ENCODE measurements around the gene RADIL.
"Not testable (repeated sequence)": the region's sequence is repeated elsewhere in the genome, so short reads cannot be mapped to it uniquely, and the experiment has no call there.

The RADIL gene

DNA sequence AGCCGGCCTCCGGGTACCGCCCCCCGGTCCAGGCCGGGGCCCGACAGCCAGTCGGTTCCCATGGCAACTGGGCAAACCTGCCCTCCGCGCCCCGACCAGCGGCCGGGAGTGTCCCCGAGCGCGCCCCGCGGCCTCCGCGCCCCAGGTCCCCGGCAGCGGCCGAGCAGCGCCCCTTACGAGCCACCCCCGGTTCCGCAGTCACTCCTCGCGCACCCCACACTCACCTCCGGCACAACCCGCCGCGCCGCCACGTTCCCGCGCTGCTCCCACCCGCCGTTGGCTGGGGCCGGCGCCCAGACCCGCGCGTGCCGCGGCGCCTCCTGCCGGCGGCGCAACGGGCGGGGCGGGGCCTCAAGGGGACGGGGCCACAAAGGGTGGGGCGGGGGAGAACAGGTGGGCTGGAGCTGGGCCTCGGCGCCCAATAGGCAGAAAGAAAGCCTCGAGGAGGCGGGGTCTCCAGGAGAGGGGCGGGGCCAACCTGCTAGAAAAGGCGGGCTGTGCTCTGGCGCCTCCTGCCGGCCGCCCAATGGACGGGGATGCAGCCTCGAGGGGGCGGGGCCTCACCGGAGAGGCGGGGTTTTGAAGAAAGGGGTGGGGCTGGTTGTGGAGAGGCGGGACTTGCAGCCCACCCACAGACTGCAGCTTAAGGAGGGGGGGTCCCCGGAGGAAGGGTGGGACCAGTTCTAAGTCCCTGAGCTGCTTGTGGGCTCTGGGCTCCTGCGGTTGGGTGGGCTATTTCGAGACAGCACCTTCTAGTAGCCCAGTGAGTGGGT, at the start of gene RADIL:
Gene RADIL (minus strand): TSS at position 345 of the 773 bp plus-strand sequence. CDS start 5,577 bp downstream, outside the sequence.
- peak; percentile 60 to 68 for DNase-seq (ENCODE audit: low read depth in 2 of 2, low spot score in 1 of 2)

DNA sequence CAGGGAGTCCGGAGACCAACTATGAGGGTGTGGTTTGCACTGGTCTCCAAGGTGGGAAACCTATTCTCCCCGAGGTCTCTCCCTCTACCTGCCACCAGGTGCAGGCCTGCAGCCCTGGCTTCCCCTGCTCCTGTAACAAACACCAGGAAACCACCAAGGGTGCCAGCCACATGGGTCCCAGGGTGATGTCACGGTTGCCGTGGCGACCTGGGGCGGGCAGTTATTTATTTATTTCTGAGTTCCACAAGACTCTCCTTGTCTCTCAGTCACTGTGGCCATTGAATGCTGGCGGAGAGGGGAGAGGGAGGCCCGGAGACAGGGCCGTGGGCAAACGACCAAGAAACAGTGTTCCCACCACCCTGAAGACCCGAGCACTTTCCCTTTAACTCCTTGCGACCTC, 48.4 kb upstream of the RADIL start:
- DNase-seq (ENCODE audit: low read depth in 2 of 2, low spot score in 1 of 2) = no peak

GRCh38 chr7:4929005-4929404, 45.5 kb upstream of the RADIL start:
- no peak for DNase-seq (ENCODE audit: low read depth in 2 of 2, low spot score in 1 of 2)

DNA sequence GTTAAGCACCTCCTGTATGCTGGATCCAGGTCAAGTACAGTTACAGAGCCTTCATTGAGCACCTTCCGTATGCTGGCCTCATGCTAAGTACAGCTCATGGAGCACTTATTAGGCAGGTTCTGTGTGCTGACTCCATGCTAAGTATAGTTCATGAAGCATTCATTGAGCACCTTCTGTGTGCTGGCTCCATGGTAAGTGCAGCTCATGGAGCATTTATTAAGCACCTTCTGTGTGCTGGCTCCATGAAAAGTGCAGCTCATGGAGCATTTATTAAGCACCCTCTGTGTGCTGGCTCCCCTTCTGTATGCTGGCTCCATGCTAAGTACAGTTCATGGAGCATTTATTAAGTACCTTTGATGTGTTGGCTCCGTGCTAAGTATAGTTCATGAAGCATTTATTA, 44.9 kb upstream of the RADIL start:
- no peak for DNase-seq (ENCODE audit: low read depth in 2 of 2, low spot score in 1 of 2)

- no peak for DNase-seq (ENCODE audit: low read depth in 2 of 2, low spot score in 1 of 2)
These were observed 36.7 kb upstream of the RADIL start for GRCh38 chr7:4919969-4920766.

- DNase-seq (ENCODE audit: low read depth in 2 of 2, low spot score in 1 of 2) = no peak
These were observed 32.6 kb upstream of the RADIL start for GRCh38 chr7:4916113-4916512.

DNA sequence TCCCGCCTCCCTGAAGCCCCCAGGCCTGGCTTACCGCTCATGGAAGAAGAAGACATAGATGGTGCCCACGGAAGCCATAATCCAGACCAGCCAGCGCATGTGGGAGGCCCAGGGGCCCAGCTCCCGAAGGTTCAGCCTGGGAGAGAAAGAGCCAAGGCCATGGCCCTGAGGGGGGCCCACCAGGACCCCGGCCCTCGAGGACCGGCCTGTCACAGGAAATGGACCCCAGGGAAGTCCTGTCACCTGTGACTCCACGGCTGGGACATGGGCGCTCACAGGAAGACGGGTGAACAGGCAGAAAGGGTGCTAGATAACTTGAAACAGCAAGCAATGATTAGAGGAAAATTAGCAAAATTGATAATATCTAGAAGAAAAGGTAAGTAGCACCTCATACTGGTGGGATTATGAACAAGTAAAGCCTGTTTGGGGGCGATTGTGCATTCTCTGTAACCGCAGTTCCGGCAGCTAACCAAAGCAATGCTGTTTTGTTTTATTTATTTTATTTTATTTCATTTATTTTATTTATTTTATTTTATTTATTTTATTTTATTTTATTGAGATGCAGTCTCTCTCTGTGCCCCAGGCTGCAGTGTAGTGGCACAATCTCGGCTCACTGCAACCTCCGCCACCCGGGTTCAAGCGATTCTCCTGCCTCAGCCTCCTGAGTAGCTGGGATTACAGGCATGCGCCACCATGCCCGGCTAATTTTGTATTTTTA, 27.8 kb upstream of the RADIL start:
- no peak for DNase-seq (ENCODE audit: low read depth in 2 of 2, low spot score in 1 of 2)

GRCh38 chr7:4906682-4907081, 23.2 kb upstream of the RADIL start:
- no peak for DNase-seq (ENCODE audit: low read depth in 2 of 2, low spot score in 1 of 2)

DNA sequence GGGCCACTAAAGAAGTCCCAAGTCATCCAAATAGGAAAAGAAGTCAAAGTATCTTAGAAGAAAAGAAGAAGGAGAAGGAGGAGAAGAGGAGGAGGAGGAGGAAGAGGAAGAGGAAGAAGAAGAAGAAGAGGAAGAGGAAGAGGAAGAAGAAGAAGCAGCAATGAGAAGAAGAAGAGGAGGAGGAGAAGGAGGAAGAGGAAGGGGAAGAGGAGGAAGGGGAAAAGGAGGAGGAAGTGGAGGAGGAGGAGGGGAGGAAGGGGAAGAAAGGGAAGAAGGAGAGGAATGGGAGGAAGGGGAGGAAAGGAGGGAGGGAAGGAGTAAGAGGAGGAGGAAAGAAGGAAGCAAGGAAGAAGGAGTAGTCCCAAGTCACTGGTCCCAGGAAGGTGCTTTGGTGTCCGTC, 21.7 kb upstream of the RADIL start:
- DNase-seq (ENCODE audit: low read depth in 2 of 2, low spot score in 1 of 2) = no peak

GRCh38 chr7:4904346-4904745, 20.8 kb upstream of the RADIL start:
- no peak for DNase-seq (ENCODE audit: low read depth in 2 of 2, low spot score in 1 of 2)

GRCh38 chr7:4895766-4896165, 12.2 kb upstream of the RADIL start:
- no peak for DNase-seq (ENCODE audit: low read depth in 2 of 2, low spot score in 1 of 2)

DNA sequence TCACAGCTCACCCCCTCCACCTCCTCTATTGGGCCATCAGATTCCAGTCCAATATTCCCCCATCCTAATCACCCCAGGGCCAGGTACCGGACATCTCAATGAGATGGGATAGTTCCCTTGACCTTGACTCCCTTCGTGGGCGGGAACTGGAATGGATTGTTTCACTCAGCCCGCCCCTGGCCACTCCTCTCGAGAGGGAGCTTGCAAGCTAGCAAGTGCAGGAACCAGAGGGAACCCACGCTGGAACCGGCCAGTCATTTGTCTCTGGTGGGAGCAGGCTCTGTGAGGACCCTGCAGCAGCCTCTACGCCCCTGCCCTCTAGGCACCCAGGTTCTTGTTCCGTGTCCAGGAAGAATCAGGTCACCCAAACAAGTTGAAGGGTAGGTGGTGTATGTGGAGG, 11.0 kb upstream of the RADIL start:
- DNase-seq (ENCODE audit: low read depth in 2 of 2, low spot score in 1 of 2) = no peak

DNA sequence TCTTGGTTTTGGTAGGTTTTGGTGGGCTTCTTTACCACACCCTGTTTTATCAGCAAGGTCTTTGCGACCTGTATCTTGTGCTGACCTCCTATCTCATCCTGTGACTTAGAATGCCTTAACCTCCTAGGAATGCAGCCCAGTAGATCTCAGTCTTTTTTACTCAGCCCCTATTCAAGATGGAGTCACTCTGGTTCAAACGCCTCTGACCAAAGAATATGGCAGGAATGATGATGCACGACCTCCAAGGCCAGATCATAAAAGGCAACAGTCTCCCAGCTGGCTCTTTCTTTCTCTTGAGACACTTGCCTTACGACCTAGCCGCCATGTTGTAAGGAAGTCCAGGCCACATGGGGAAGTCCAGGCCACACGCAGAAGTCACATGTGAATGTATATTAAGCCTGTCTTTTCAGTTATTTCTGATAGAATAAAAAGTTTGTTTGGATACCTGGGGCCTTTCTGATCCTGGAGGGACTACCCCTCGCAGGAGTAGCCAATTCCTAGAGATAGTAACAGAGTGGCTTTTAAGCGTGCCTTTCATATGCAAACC, 10.5 kb upstream of the RADIL start:
- no peak for DNase-seq (ENCODE audit: low read depth in 2 of 2, low spot score in 1 of 2)

DNA sequence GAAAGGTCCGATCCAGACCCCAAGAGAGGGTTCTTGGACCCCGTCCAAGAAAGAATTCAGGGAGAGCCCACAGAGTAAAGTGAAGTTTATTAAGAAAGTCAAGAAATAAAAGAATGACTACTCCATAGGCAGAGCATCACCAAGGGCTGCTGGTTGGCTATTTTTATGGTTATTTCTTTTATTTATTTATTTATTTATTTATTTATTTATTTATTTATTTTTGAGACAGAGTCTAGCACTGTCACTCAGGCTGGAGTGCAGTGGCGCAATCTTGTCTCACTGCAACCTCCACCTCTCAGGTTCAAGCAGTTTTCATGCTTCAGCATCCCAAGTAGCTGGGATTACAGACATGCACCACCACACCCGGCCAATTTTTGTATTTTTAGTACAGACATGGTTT, 9.7 kb upstream of the RADIL start:
- not testable (repeated sequence) for DNase-seq (ENCODE audit: low read depth in 2 of 2, low spot score in 1 of 2)

DNA sequence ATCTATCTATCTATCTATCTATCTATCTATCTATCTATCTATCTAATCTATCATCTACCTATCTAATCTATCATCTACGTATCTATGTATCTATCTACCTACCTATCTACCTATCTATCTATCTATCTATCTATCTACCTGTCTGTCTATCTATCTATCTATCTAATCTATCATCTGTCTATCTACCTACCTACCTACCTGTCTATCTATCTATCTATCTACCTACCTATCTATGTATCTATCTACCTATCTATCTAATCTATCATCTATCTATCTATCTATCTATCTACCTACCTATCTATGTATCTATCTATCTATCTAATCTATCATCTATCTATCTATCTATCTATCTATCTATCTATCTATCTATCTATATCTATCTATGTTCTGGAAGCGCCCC, 8.0 kb upstream of the RADIL start:
- DNase-seq (ENCODE audit: low read depth in 2 of 2, low spot score in 1 of 2) = not testable (repeated sequence)

- no peak for DNase-seq (ENCODE audit: low read depth in 2 of 2, low spot score in 1 of 2)
These were observed 6.2 kb upstream of the RADIL start for GRCh38 chr7:4889682-4890081.

GRCh38 chr7:4888161-4888560, 4.6 kb upstream of the RADIL start:
- DNase-seq (ENCODE audit: low read depth in 2 of 2, low spot score in 1 of 2) = no peak

DNA sequence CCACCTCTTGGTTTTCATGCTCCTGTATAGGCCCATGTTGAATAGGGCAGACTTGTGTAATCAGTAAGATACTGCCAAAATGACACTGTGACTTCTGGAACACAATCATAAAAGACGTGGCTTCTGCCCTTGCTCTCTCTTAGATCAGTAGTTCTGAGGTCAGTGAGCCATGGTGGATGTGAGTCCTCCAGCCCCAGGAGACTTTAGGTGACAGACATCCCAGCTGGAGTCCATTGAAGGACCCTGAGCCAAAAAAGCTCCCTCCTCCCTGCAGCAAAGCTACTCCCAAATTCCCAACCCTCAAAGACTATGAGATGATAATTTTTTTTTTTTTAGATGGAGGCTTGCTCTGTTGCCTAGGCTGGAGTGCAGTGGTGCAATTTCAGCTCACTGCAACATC, 3.2 kb upstream of the RADIL start:
- no peak for DNase-seq (ENCODE audit: low read depth in 2 of 2, low spot score in 1 of 2)

- DNase-seq (ENCODE audit: low read depth in 2 of 2, low spot score in 1 of 2) = no peak
These were observed 1.8 kb upstream of the RADIL start for GRCh38 chr7:4885317-4885807.

DNA sequence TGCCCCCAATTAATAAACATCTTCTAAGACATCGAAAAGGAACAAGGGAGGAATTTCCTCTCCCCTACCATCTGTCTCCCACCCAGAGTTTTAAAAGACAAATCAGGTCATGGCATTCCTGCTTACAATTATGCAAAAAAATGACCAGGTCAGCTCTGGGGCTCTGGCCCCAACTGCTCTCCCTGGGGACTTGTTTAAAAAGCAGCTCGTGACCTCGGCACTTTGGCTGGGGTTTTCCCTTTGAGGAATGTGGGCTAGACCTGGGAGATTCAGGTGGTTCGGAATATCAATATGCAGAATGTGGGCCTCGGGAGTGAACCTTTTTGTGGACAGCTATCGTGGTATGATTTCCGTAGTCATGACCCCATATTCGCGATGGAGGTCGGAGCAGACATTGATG, 648 bp upstream of the RADIL start:
- DNase-seq (ENCODE audit: low read depth in 2 of 2, low spot score in 1 of 2) = no peak

GRCh38 chr7:4883033-4883371, 514 bp downstream of the RADIL start:
- DNase-seq (ENCODE audit: low read depth in 2 of 2, low spot score in 1 of 2) = no peak

All from stimulated activated CD8-positive, alpha-beta memory T cell treated with anti-CD3 and anti-CD28 coated beads, Interleukin-4, amount 100 ng/mL, for 4 hours (primary cell).